Skin epidermis (tissue), 12 donors: ENCODE measurements around the gene RNF148.

Source experiments
- H3K27ac ChIP-seq, 21 experiments: fragments of 200-600 bp; sonication (generic) in 11 of 21; one replicate each; pipeline ENCODE4 v1.5.0; 2020; ENCODE audit warnings: mild to moderate bottlenecking in 3 of 21, inconsistent platforms in 2 of 21, moderate library complexity in 2 of 21
- H3K4me3 ChIP-seq, 7 experiments: fragments of 200-600 bp; sonication (generic) in 2 of 7; one replicate each; pipeline ENCODE4 v1.5.0; 2020; ENCODE audit warnings: inconsistent platforms in 2 of 7, mild to moderate bottlenecking in 2 of 7, moderate library complexity in 1 of 7

The RNF148 gene

DNA sequence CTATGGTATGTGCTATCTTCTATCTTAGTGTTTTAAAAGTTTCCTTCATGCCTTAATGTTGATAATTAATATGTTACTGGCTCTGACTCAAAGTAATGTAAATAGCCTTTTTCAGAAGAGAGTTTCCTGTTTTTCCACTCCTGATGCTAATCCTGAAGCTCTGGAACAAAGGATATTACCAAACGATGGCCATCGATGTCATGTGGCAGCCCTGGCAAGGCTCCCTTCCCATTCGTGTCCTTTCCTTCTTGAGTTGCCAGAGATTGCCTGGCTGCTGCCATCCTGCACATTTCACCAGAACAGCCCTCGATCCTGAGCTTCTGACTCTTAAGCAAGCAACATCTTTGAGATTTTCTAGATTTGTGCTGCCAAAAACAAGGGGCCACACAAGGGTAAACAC lies 49.8 kb downstream of the RNF148 start:
- no peak overlapping the region for H3K27ac ChIP-seq
- no peak overlapping the region for H3K4me3 ChIP-seq
